ENCODE data around the gene RWDD2A.
"Not testable (repeated sequence)": the region's sequence is repeated elsewhere in the genome, so short reads cannot be mapped to it uniquely, and the experiment has no call there.

The RWDD2A gene

DNA sequence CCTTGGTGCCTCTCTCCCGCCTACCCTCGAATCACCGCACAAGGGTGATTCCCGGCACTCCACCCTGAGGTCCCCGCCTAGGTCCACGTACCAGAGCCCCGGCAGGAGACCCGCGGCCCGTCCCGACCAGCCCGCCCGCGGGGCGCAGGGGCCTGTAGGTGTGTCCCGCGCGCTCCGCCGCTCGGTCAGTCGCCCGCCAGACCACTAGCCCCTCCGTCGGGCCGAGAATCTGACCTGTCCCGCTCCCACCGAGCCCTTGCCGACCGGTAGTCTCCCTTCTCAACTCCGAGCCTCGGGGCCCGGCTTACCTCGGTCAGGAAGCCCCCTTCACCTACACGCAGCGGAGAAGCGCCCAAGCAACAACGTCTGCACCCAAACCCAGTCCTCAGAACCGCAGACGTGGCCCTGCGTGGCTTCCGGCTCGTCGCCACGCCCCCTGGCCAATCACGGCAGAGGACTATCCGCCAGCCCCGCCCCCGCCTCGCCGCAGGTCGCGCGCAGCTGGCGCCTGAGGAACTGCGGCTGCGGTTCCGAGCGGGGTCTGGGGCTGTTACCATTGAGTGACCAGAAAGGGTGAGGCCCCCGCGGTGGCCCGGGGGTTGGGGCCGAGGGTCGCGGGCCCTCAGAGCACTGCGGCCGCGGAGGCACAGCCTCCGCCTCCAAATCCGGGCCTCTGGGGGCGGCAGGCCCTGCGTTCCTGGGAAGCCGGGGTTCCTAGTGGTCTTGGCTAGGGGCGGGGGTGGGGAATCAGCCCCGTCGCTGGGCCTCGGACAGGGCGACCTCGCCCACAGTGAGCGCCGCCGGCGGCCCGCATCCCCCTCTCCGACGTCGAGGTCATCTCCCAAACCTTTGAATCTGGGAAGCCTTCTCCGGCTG, at the start of gene RWDD2A, which contains the start of gene PGM3:
Gene RWDD2A, plus strand, starts transcription at position 487 of the 876 bp plus-strand sequence. CDS start 1,095 bp downstream, outside the sequence.
Gene PGM3, minus strand, starts transcription at position 395 of the 876 bp plus-strand sequence. CDS start 2,253 bp downstream, outside the sequence.
- DNase-seq = peak; percentile 88

DNA sequence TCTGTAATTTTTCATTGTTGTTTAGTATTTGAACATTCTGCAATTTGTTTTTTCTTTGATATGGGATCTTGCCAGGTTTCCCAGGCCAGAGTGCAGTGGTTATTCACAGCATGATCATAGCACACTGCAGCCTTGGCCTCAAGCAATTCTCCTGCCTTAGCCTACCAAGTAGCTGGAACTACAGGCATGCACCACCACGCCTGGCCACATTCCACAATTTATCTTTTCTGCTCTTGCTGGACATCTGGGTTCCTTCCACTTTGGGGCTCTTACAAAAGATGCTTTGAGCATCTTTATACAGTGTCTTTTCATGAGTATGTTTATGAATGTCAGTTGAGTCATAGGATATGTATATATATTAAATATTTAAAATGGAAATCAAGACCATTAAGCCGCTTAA, 42.0 kb upstream of the RWDD2A start:
- DNase-seq = no peak

DNA sequence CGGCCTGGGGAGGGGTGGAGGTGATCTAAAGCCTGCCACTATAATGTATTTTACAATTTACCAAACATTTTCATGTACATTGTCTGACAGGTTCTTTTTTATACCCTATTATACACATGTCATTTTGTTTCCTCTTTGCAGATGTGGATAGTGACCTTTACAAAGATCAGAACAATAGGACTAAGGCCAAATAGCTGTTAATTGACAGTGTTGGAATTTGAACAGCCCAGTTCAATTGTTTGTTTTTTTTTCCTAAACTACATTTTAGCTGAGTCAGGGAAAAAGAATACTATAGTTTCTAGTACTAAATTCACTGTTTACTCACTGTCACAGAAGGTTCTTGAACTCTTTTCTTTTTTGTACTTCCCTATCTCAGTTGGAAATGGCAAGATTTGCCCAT, 40.2 kb upstream of the RWDD2A start:
- DNase-seq = no peak

DNA sequence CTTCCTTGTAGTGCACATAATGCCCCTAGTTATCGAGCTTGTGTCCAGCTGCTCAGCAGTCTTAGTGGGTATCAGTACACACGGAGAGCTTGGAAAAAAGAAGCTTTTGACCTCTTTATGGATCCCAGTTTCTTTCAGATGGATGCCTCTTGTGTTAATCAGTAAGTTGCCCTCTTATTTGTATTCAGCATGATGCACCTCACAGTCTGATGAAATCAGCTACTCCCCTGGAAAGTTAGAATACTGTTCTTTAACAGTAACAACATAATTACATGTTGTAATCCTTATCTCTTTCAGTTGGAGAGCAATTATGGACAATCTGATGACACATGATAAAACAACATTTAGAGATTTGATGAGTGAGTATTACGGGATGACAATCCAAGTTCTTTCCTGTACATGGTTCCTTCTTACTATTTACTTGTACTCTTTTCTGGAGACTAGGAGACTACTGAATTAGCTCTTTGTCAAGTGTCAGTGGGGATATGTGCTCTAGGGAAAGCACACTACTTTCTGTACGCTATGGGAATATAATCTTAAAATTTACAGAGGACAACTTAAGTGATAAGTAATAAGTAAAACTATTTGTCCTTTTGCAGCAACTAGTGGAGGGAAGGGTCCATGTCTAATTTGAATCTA, 39.2 kb upstream of the RWDD2A start:
- no peak for DNase-seq

DNA sequence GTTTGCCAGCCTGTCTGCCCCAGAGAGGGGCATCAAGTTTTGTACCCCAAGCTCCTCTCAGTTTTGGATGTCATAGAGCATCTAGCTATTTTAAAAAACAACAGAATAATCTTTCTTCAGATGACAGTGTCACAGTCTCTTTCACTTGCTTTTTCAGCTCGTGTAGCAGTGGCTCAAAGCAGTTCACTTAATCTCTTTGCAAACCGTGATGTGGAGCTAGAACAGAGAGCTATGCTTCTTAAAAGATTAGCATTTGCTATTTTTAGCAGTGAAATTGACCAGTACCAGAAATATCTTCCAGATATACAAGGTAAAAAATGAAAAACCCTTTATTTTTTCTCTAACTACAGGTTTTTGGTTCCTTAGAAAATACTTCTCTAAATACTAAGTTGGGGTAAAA, 37.4 kb upstream of the RWDD2A start:
- DNase-seq = no peak

DNA sequence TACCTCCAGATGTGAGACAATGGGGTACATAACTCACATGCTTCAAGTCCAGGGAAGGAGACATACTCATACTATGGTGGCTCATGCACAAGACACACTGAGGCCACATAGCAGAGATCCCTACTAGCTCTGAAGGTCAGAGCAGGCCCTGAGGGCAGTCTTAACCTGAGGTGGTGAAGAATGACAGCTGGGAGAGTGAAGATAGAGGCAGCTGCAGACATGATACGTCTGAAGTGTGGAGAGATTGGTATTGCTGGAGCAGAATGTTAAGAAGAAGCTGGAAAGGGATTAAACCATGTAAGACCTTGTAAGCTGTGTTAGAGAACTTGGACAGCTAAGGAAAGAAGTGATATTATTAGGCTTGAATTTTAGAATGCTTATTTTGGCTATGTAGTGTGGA, 33.0 kb upstream of the RWDD2A start:
- no peak for DNase-seq

DNA sequence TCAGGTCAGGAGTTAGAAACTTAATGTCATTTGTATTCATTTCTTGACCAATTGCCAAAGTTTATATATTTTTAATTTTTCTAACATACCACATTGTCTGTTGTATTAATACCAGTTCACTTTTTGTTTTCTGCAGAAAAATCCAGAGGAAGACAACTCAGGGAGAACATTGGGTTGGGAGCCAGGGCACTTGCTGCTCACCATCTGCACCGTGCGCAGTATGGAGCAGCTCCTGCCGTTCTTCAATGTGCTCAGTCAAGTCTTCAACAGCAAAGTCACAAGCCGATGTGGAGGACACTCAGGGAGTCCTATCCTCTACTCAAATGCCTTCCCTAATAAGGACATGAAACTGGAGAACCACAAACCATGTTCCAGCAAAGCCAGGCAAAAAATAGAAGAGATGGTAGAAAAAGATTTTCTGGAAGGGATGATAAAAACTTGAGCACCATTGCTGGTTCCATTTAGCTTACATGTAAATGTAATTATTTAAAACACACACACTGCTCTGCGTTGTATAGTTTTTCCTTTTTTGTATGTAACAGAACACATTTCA, 25.4 kb upstream of the RWDD2A start:
- no peak for DNase-seq

DNA sequence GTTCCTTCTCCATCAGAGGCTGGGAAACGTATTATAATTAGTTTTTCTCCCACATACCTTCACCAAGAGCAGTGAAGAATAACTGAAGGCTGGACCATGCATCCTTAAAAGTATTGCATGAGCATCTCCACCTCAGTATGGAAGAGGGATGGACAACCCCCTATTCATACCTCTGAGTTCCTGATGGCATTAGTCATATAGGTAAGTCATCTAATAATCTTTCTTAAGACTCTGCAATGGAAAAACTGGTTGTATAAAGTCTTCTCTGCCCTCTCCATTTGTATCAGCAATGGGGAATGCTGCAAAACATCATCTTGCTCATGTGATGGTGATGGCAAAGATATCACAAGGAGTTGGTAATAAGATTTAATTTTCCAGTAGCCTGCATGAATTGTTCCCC, 24.6 kb upstream of the RWDD2A start:
- DNase-seq = no peak

DNA sequence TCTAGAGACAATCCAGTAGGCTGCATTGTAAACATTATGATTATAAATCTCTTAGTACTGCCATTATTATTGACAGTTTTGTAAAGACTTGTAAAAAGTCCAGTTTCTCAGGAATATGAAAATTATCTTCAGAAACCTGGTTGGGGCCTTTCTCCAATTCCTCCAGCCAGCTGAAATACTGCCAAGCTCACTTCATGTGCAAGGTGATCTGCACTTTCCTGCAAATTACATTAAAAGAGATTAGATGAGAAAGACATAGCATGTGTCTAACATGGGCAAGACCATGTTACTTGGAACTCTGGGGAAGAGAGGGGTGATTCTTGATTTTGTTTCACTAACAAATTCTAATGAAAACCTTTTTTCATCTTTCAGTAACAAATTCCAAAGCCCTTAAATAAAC, 24.1 kb upstream of the RWDD2A start:
- no peak for DNase-seq

DNA sequence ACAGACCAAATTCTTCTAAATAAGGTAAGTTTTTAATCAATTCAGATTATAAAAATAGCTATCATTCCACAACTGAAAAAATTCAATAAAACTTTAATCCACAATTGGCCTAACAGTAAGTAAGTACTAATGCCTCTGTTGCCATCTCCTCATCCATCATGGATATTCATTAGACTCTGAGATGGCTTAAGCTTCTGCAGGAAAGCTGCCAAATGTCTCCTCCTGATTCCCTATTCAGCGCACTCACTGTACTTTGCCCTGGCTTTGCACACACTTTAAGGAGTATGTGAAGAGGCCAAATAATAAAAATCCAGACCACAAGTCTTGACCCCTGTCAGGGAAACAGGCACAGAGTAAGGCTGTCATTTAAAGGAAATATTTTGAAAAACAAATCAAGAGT, 23.6 kb upstream of the RWDD2A start:
- no peak for DNase-seq

DNA sequence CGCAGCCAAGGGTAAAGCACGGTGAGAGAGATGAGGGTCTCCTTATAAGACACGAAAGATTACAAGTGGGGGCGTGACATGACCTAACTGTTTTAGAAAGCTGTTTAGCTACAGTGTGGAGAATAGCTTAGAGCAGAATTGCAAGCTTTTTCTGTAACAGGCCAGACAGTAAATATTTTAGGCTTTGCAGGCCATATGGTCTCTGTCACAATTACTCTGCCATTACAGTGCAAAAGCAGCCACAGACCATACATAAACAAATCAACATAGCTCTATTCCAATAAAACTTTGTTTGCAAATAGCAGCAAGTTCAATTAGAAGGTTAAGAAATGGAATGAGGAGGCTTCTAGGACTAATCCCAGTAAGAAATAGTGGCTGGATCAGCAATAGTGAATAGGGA, 16.9 kb upstream of the RWDD2A start:
- no peak for DNase-seq

DNA sequence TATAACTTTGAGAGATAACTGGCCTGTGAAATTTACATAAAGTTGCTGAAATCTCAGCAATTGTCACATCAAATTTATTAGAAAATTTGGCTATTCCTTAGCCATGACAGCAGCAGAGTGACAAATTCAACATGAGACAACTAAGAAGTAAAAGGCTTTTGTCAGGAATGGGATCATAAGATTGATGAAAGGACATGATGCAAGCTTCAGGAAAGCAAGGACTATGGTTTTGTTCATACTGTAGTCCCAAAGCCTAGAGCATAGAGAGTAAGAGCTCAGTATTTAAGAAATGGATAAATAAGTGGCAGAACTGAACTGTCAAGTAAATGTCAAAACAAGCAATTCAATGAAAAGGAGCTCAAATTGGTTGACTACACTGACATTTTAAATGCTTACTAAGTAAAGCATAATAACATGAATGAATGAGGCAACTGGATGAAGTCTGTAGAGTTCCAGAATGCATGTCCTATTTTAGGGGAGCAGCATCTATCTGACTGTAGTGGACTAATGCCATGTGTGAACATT, 12.7 kb upstream of the RWDD2A start:
- DNase-seq = no peak

DNA sequence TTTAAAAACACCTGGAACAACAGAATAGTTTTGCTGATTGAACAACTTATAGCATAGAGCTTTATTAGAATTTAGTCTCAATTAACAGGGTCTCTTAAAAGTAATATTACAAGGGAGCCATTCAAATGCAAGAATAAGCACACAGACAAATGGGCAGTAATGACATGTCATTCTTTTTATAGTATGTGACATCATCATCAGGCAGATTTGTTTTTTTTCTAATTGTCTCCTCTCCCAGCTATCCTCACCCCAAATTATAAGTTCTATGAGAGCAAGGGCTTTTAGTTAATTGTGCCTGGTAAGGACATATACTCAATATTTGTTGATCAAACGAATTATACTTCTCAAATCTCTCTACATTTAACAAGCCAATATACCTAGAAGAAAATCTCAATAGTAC, 11.0 kb upstream of the RWDD2A start:
- DNase-seq = no peak

DNA sequence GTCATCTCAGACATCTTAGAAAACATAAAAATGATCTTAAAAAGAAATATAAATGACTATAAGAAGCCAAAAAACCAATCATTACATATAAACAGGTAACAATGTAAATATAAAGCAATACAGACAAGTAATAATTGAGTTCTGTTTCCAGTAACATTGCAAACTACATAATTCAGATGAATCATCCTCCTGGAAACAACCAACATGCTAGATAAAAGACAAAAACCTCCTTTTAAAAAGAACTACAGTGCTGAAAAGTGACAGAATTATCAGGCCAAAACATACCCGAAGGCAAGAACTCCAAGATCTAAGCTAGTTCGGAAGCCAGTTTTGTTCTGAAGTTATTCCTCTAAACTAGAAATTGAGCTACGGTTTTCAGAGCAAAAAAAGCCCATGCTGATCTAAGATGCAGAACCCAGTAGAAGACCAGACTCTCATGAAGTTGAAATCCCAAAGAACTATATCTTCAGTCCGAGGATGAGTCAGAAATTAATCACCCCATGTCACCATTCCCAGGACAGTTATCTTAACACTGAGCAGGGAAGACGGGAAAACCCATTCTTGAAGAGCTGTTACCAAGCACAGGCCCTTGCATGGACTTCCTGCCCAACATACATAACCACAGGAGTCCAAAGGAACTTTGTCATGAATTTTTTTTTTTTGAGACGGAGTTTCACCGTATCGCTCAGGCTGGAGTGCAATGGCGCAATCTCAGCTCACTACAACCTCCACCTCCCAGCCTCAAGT, 9.9 kb upstream of the RWDD2A start:
- no peak for DNase-seq

DNA sequence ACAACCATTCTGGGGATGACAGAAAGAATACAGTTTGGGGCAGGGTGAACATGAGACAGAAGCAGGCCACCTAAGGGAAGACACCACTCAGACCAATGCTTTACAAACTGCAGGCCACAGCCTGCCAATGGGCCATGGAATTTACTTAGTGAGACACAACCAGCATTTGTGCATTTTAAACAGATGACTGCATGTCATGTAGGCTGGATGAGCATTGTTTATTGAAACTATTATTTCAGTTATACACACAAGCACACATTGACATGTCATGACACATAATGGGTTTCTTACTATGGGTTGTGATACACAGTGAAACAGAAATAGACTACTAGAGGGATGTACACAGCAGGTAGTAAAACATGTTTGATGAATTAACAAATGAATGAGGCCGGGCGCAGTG, 8.1 kb upstream of the RWDD2A start:
- no peak for DNase-seq

DNA sequence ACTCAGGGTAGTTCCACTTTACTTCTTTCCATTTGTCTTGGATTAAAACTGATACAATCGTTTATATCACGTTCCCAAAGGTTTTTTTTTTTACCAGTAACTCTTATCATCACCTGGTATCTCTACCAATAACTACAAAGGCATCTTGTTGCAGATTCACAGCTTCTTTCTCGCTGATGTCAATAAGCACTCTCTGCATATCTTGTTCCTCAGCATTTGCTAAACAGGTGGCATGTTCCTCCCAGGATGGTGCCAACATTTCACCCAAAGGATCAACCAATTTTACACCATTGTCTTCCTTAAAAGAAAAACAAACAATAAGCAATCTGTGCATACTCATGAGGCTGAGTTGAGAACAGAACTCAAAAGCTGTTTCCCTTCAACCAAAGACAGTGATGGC, 4.7 kb upstream of the RWDD2A start:
- DNase-seq = no peak

DNA sequence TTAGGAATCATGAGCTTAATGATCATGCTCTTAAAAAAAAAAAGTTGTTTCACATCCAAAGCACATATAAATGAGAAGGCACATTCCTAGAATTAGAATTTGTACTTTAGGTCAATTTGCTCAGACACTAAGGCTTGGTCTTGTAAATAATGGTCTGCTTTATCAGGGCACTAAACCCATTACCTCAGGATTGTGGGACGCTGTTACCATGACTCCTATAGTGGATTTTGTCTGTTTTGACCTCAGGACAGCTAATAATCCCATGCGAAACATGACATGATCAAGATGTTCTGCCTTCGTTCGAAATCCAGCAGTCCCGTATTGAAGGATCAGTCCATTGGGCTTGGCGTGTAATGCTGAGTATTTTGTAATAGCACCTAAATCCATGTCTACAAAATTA, 2.5 kb upstream of the RWDD2A start:
- DNase-seq = no peak

DNA sequence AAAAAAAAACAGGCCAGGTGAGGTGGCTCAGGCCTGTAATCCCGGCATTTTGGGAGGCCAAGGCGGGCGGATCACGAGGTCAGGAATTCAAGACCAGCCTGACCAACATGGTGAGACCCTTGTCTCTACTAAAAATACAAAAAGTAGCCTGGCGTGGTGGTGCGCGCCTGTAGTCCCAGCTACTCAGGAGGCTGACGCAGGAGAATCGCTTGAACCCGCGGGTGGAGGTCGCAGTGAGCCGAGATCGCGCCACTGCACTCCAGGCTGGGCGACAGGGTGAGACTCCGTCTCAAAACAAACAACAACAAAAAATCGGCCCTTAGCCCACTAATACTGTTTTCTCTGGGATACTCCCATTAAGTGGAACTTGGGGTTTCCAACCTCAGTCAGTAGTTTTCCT, 1.2 kb upstream of the RWDD2A start:
- DNase-seq = not testable (repeated sequence)

DNA sequence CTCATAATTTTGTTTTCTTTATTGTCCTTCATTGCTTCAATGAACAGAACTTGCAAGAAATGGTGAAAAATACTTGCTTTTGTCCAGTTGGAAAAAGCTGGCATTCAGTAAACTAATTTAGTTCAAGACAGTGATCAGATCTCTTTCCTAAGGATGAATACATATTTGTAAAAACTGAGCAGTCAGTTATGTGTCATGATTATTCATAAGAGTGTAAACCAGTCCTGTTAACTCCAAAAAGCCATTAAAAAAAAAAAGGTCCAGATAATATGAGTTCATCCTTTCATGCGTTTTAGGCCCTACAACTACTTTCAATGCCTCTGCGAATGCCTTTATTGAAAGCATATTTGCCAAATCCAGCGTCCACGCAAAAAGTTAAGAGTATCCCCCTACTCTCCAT, 701 bp upstream of the RWDD2A start:
- no peak for DNase-seq

DNA sequence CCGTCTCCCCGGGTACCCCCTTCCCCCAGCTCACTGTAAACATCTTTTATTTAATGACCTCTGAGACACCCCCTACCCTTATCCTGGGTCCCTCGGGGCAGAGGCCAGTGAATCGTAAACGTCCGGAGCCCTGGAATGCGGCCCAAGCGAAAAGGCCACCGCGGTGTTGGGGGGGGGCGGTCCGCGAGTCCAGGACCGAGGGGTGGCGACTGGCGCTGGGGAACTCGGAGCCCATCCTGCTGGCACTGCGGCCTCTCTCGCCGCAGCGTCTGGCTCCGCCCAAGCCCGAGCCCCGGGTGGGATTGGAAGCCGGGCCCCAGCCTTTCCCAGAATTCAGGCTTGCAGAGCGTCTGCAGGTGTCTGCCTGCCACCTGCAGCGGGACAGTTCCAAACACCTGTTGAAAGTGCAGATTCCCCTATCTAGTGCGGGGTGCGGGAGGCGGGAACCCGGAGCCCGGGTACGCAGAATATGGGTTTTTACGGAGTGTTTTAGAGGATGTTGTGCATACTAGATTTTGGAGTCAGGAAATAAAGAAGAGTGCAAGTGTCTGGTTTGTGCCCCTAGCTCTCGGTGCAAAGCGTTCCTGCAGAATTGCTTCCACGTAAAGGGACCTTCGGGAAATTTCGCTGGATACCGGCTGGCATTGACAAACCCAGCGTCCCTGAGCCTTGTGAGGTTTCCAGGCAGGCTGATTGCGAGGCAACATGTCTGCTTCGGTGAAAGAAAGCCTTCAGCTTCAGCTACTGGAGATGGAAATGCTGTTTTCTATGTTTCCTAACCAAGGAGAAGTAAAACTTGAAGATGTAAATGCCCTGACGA, 800 bp downstream of the RWDD2A start:
- DNase-seq = peak; percentile 36

DNA sequence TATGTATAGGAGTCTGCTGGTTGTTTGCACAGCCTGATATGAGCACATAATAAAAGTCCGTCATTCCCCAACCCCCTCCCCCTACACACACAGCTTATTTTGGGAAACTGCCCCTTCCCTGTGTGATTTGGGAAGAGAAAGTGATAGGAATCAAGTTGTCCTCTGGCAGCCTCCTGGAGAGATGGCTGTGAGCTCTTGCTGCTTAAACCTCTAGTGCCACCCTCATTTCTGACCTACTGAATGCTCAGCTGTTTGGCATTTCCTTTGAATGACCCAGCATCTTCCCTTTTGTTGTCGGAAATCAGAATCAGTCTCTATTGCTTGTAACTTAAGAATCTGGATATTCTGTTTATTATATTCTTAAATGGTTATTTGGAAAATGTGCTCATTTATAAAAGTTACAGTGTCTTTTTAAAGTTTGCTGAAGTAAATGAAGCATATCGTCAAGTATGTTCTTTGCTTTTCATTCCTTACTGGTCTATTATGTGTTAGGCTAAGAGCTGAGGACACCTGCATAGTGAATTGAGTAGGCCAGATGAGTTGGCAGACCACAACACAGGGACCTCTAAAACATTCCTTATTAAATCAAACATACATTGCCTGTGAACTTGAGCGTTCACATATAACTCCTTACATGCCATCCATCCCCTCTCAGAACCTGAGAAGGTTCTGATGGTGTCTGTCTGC, 5.5 kb downstream of the RWDD2A start:
- DNase-seq = no peak
